IMR-90 (cell line): ENCODE results near the gene RNF180. TPM values are rescaled to one million over a fixed set of nuclear protein-coding genes. Genes with fewer than 3 reads are reported as not detected.

ENCODE experiments used
- ATAC-seq: fragments of 200-7000 bp; cut with Tn5 transposase; 2 replicates; pipeline ENCODE4 v1.9.1; 2020; ENCODE audit warnings: low read depth, mild to moderate bottlenecking, moderate library complexity
- BruUV-seq: library from RNA; stranded (reverse); fragments of 400-500 nt; replicated peaks from 2 replicates; lab custom pipeline; 2021; lab: Mats Ljungman, UMichigan
- CTCF ChIA-PET: fragments of 300-600 bp; formaldehyde crosslinking; extraction: SDS; loops from one replicate; lab custom pipeline; 2021; ENCODE audit warnings: antibody characterized with exemption; lab: Yijun Ruan, JAX
- POLR2A ChIA-PET: fragments of 300-600 bp; sonication (Branson Sonifier 250); formaldehyde crosslinking; loops from one replicate; lab custom pipeline; 2022; ENCODE audit warnings: antibody characterized with exemption; ENCODE audit not compliant: unreplicated experiment; lab: Charles Lee
- DNase-seq: peaks from one replicate; pipeline ENCODE4 v3.0.0; 2013
- H2AFZ ChIP-seq: replicated peaks from 2 replicates; pipeline ENCODE3; 2013; ENCODE audit warnings: low read length, mild to moderate bottlenecking; ENCODE audit not compliant: poor library complexity
- H2AK5ac ChIP-seq: 2 replicates; pipeline ENCODE4 v1.6.1; 2013; ENCODE audit warnings: low read depth, low read length, inconsistent platforms
- H2AK9ac ChIP-seq: replicated peaks from 2 replicates; pipeline ENCODE3; 2013; ENCODE audit warnings: mild to moderate bottlenecking, low read depth, low read length, moderate library complexity; ENCODE audit not compliant: poor library complexity
- H2BK120ac ChIP-seq: 2 replicates; pipeline ENCODE4 v1.6.1; 2013; ENCODE audit warnings: low read depth, low read length, inconsistent platforms
- H2BK15ac ChIP-seq: 3 replicates; pipeline ENCODE4 v1.6.1; 2013; ENCODE audit warnings: low read depth, low read length, inconsistent platforms
- H2BK20ac ChIP-seq: 2 replicates; pipeline ENCODE4 v1.6.1; 2013; ENCODE audit warnings: low read depth, mild to moderate bottlenecking, inconsistent platforms, low read length, moderate library complexity
- H2BK5ac ChIP-seq: 2 replicates; pipeline ENCODE4 v1.6.1; 2013; ENCODE audit warnings: mild to moderate bottlenecking, low read depth, low read length, inconsistent platforms; ENCODE audit not compliant: poor library complexity, severe bottlenecking
- H3K14ac ChIP-seq: replicated peaks from 2 replicates; pipeline ENCODE4 v1.6.1; 2013; ENCODE audit warnings: low read depth, low read length, inconsistent platforms
- H3K18ac ChIP-seq: 2 replicates; pipeline ENCODE4 v1.6.1; 2013; ENCODE audit warnings: low read depth, low read length, control low read depth
- H3K23ac ChIP-seq: 2 replicates; pipeline ENCODE4 v1.6.1; 2013; ENCODE audit warnings: low read depth, low read length, inconsistent platforms
- H3K27ac ChIP-seq: 2 replicates; pipeline ENCODE4 v1.5.1; 2013; ENCODE audit warnings: mild to moderate bottlenecking, control low read depth, low read length; ENCODE audit not compliant: insufficient read depth
- H3K27me3 ChIP-seq: 2 replicates; pipeline ENCODE4 v1.6.1; 2013; ENCODE audit warnings: low read length; ENCODE audit not compliant: control insufficient read depth, insufficient read depth
- H3K36me3 ChIP-seq: 2 replicates; pipeline ENCODE4 v1.6.1; 2013; ENCODE audit warnings: low read length, mixed read lengths; ENCODE audit not compliant: control insufficient read depth, insufficient read depth
- H3K4ac ChIP-seq: 2 replicates; pipeline ENCODE4 v1.6.1; 2013; ENCODE audit warnings: low read depth, low read length, inconsistent platforms
- H3K4me1 ChIP-seq: 2 replicates; pipeline ENCODE4 v1.6.1; 2013; ENCODE audit warnings: low read length, mixed read lengths; ENCODE audit not compliant: control insufficient read depth, insufficient read depth
- H3K4me2 ChIP-seq: 2 replicates; pipeline ENCODE4 v1.6.1; 2013; ENCODE audit warnings: low read depth, mild to moderate bottlenecking, control low read depth, low read length, moderate library complexity
- H3K4me3 ChIP-seq: 2 replicates; pipeline ENCODE4 v1.5.1; 2013; ENCODE audit warnings: low read depth, mild to moderate bottlenecking, control low read depth, low read length, moderate library complexity; ENCODE audit not compliant: insufficient read depth
- H3K56ac ChIP-seq: 2 replicates; pipeline ENCODE4 v1.6.1; 2013; ENCODE audit warnings: low read length, inconsistent platforms; ENCODE audit not compliant: insufficient read depth; ENCODE audit errors: extremely low read depth
- H3K79me1 ChIP-seq, 2 experiments: 2 replicates each; pipeline ENCODE4 v1.6.1; 2013; ENCODE audit warnings: low read length in 2 of 2, inconsistent platforms in 1 of 2, low read depth in 1 of 2
- H3K9ac ChIP-seq: 2 replicates; pipeline ENCODE4 v1.6.1; 2013; ENCODE audit warnings: low read depth, low read length, control low read depth
- H3K9me1 ChIP-seq: 2 replicates; pipeline ENCODE4 v1.6.1; 2013; ENCODE audit warnings: low read length, inconsistent platforms; ENCODE audit not compliant: insufficient read depth
- H3K9me3 ChIP-seq: 2 replicates; pipeline ENCODE4 v1.6.1; 2013; ENCODE audit warnings: low read length; ENCODE audit not compliant: control insufficient read depth, insufficient read depth
- H4K20me1 ChIP-seq: 2 replicates; pipeline ENCODE4 v1.6.1; 2013; ENCODE audit warnings: low read length, inconsistent platforms; ENCODE audit not compliant: insufficient read depth
- H4K5ac ChIP-seq: 2 replicates; pipeline ENCODE4 v1.6.1; 2013; ENCODE audit warnings: mild to moderate bottlenecking, low read depth, low read length, control low read depth
- H4K8ac ChIP-seq, 2 experiments: 2 replicates each; pipeline ENCODE4 v1.6.1; 2013; ENCODE audit warnings: low read depth in 2 of 2, low read length in 2 of 2, control low read depth in 1 of 2, inconsistent platforms in 1 of 2
- H4K91ac ChIP-seq: 2 replicates; pipeline ENCODE4 v1.6.1; 2013; ENCODE audit warnings: low read depth, low read length, inconsistent platforms; ENCODE audit not compliant: insufficient read depth
- BHLHE40 ChIP-seq: fragments of 150-350 bp; IDR thresholded peaks from 2 replicates; pipeline ENCODE4 v1.6.1; 2016; ENCODE audit warnings: mild to moderate bottlenecking, low read depth, low read length
- FOS ChIP-seq: fragments of 150-350 bp; IDR thresholded peaks from 2 replicates; pipeline ENCODE4 v1.6.1; 2016; ENCODE audit warnings: low read depth, low read length
- MXI1 ChIP-seq: IDR thresholded peaks from 2 replicates; pipeline ENCODE4 v1.6.1; 2012; ENCODE audit warnings: low read depth, mild to moderate bottlenecking, low read length, moderate library complexity, borderline replicate concordance
- POLR2A ChIP-seq: IDR thresholded peaks from 2 replicates; pipeline ENCODE4 v1.6.1; 2012; ENCODE audit warnings: mild to moderate bottlenecking, low read depth, low read length
- RCOR1 ChIP-seq: IDR thresholded peaks from 2 replicates; pipeline ENCODE4 v1.6.1; 2012; ENCODE audit warnings: mild to moderate bottlenecking, low read length, improper control_type of control experiment; ENCODE audit not compliant: insufficient replicate concordance
- RFX5 ChIP-seq: IDR thresholded peaks from 2 replicates; pipeline ENCODE4 v1.8.0; 2012; ENCODE audit warnings: low read depth, mild to moderate bottlenecking, low read length, moderate library complexity
- WGBS, 2 experiments: methylation state at CpG; one replicate each; pipeline versions ENCODE4 v1.1.5 to v1.1.7; 2013; ENCODE audit warnings: missing lambda C conversion rate in 2 of 2; ENCODE audit not compliant: insufficient read length in 1 of 2; ENCODE audit errors: extremely low coverage in 2 of 2; 5-methylcytosine and 5-hydroxymethylcytosine counted together
- dilution Hi-C: fragments of 300-500 bp; cut with HindIII; formaldehyde crosslinking; loops from one replicate; pipeline ENCODE4 v1.14.3; 2018; ENCODE audit warnings: low sequenced_read_pairs; ENCODE audit not compliant: unreplicated experiment
- in situ Hi-C: fragments of 300-500 bp; cut with MboI; formaldehyde crosslinking; loops from 3 replicates; pipeline ENCODE4 v1.14.3; 2019; ENCODE audit warnings: low sequenced_read_pairs, inconsistent platforms, mixed read lengths
- intact Hi-C: fragments of 100-400 bp; cut with micrococcal nuclease; formaldehyde crosslinking; loops from 2 replicates; pipeline ENCODE4 v1.10.0; 2022
- polyA plus RNA-seq, 3 experiments: library from polyadenylated mRNA; depleted of rRNA; stranded (reverse); fragments of >200 nt; gene quantifications; 2 replicates each; pipeline ENCODE4 v1.2.3, GENCODE V29; 2012; ENCODE audit warnings: low replicate concordance in 1 of 3
- total RNA-seq: library from RNA; depleted of rRNA; stranded (reverse); fragments of >200 nt; gene quantifications from 2 replicates; pipeline ENCODE4 v1.2.3, GENCODE V29; 2012
- TF ChIP-seq, protein P1 (sequence below): conservative IDR thresholded peaks from 2 replicates; pipeline ENCODE4 v1.5.1; 2012; ENCODE audit warnings: mild to moderate bottlenecking, low read depth, low read length, improper control_type of control experiment

RNF180 gene
- total and polyA plus RNA-seq, 2 of the 4 experiments (the other 2 are of a cell fraction), result 0.02 to 0.36 TPM

DNA sequence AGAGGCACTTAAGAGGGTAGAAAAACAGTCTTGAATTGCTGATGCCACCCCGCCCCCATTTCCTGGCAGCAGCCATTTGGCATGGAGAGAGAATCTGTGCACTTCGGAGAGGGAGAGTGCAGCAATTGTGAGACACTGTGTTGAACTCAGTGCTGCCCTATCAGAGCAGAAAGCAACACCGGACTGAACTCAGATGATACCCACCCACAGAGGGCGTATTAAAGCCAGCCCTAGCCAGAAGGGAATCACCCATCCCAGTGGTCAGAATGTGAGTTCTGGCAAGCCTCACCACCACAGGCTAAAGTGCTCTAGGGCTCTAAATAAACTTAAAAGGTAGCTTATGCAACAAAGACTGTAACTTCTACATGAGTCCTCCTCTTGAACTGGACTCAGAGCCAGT is 251.7 kb downstream of the RNF180 start:
- in situ Hi-C loops (no loop called here), intact Hi-C loops (no loop called here), dilution Hi-C loops (no loop called here)
- Histone ChIP-seq H2BK5ac (no peak overlapping the region), H3K4me3 (no peak overlapping the region), H3K27me3 (no peaks in the 10 kb centered on the region), H2AK5ac (no peak overlapping the region), H4K20me1 (no peaks in the 10 kb centered on the region), H4K5ac (no peak overlapping the region), H3K4me2 (no peak overlapping the region), H3K56ac (no peak overlapping the region), H3K9me1 (no peaks in the 10 kb centered on the region), H4K91ac (no peak overlapping the region), H3K23ac (no peak overlapping the region), H3K14ac (no peak overlapping the region), H2AK9ac (no peak overlapping the region), H3K9me3 (peaks cover 2% of the 10 kb centered on the region; the same call in 1 of the 2 replicates), H3K27ac (no peak overlapping the region), H4K8ac (no peak overlapping the region), H3K18ac (no peak overlapping the region), H2AFZ (no peak overlapping the region), H3K36me3 (no peaks in the 10 kb centered on the region), H3K4me1 (no peaks in the 10 kb centered on the region), H3K79me1 (no peaks in the 10 kb centered on the region), H2BK120ac (no peak overlapping the region), H3K4ac (no peak overlapping the region), H3K9ac (no peak overlapping the region), H2BK20ac (no peak overlapping the region), H2BK15ac (no peak overlapping the region)
- ChIA-PET POLR2A (no interaction called here), CTCF (no interaction called here)
- DNase-seq (no peak), ATAC-seq (no peak)
- TF ChIP-seq RFX5 (no peak), FOS (no peak), MXI1 (no peak), RCOR1 (no peak), BHLHE40 (no peak), POLR2A (no peak)
- TF ChIP-seq, protein P1, sequence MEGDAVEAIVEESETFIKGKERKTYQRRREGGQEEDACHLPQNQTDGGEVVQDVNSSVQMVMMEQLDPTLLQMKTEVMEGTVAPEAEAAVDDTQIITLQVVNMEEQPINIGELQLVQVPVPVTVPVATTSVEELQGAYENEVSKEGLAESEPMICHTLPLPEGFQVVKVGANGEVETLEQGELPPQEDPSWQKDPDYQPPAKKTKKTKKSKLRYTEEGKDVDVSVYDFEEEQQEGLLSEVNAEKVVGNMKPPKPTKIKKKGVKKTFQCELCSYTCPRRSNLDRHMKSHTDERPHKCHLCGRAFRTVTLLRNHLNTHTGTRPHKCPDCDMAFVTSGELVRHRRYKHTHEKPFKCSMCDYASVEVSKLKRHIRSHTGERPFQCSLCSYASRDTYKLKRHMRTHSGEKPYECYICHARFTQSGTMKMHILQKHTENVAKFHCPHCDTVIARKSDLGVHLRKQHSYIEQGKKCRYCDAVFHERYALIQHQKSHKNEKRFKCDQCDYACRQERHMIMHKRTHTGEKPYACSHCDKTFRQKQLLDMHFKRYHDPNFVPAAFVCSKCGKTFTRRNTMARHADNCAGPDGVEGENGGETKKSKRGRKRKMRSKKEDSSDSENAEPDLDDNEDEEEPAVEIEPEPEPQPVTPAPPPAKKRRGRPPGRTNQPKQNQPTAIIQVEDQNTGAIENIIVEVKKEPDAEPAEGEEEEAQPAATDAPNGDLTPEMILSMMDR, result no peak
- WGBS, 2 experiments, result no CpG with 5 or more reads among the region's 4 CpGs
- BruUV-seq, result no TSS peak
